ENCODE measurements around the gene GPD1. TPM values are rescaled to one million over a fixed set of nuclear protein-coding genes. Genes with fewer than 3 reads are reported as not detected.
A peak's percentile ranks its signal among the peaks of the same experiment; 100 is the strongest.

The GPD1 gene
- total RNA-seq, 4 donors from 2014 or later: 9.2 to 22.1 (median 11.3) TPM; not detected in 1

DNA sequence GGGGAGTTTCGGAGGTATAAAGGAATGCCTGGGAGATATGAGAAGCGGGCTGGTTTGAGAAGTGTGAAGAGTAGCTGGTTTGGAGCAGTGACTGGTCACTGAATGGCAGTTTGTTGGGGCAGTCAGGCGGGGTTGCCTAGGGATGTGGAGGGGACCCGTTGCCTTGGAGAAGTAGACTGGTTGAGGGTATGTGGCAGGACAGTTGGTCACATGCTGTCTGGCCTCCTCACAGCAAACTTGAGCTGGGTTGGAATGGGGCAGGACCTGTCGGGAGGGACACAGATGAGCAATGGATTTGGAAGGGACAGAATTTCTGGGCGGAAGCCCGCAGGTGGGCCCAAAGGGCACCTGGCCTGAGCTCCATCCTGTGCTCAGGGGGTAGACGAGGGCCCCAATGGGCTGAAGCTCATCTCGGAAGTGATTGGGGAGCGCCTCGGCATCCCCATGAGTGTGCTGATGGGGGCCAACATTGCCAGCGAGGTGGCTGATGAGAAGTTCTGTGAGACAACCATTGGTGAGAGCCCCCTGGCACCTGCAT lies 2.2 kb downstream of the GPD1 start:
- H3K4me1 ChIP-seq: peaks cover 33 to 43% (median 36%) of the 10 kb centered on the region in 4 donors
- H3K27me3 ChIP-seq: no peaks in the 10 kb centered on the region
- no peaks in the 10 kb centered on the region for H3K9me3 ChIP-seq
- TF ChIP-seq EP300 (IDR thresholded peaks at IDR 0.05; ENCODE audit: low read depth) (no peak), POLR2A (IDR thresholded peaks at IDR 0.05) (no peak), POLR2AphosphoS5 (IDR thresholded peaks at IDR 0.05) (no peak)
- TF ChIP-seq, protein P1, sequence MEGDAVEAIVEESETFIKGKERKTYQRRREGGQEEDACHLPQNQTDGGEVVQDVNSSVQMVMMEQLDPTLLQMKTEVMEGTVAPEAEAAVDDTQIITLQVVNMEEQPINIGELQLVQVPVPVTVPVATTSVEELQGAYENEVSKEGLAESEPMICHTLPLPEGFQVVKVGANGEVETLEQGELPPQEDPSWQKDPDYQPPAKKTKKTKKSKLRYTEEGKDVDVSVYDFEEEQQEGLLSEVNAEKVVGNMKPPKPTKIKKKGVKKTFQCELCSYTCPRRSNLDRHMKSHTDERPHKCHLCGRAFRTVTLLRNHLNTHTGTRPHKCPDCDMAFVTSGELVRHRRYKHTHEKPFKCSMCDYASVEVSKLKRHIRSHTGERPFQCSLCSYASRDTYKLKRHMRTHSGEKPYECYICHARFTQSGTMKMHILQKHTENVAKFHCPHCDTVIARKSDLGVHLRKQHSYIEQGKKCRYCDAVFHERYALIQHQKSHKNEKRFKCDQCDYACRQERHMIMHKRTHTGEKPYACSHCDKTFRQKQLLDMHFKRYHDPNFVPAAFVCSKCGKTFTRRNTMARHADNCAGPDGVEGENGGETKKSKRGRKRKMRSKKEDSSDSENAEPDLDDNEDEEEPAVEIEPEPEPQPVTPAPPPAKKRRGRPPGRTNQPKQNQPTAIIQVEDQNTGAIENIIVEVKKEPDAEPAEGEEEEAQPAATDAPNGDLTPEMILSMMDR (IDR thresholded peaks at IDR 0.05): no peak
- no peak overlapping the region for H3K4me3 ChIP-seq
- no peaks in the 10 kb centered on the region for H3K36me3 ChIP-seq
- in situ Hi-C loops (cut with MboI; ENCODE audit: low pct_ligation_motif_present in 1 of 4, low pct_unique_long_range_greater_than_20kb in 1 of 4, low sequenced_read_pairs in 3 of 4) (no loop called here), intact Hi-C loops (cut with DNase I; ENCODE audit: low total_unique reads) (loop anchor here (10.0 kb wide), 1 partner anchor 69 kb away; no protein-coding TSS in a partner anchor)
- no peak overlapping the region for H3K27ac ChIP-seq
- 75 to 92% methylated on average over 2 to 12 of the region's 12 CpGs for WGBS, 2 donors (ENCODE audit: low coverage in 1 of 2)
- DNase-seq: no peak

GRCh38 chr12:50106907-50107306 lies 3.1 kb downstream of the GPD1 start:
- in situ Hi-C loops (cut with MboI; ENCODE audit: low pct_ligation_motif_present in 1 of 4, low pct_unique_long_range_greater_than_20kb in 1 of 4, low sequenced_read_pairs in 3 of 4) (no loop called here), intact Hi-C loops (cut with DNase I; ENCODE audit: low total_unique reads) (loop anchor here (10.0 kb wide), 1 partner anchor 68 kb away; no protein-coding TSS in a partner anchor)
- no peaks in the 10 kb centered on the region for H3K27me3 ChIP-seq
- H3K9me3 ChIP-seq: no peaks in the 10 kb centered on the region
- H3K4me1 ChIP-seq: peaks cover 35 to 48% (median 41%) of the 10 kb centered on the region in 4 donors
- H3K36me3 ChIP-seq: no peaks in the 10 kb centered on the region
- no peak overlapping the region for H3K4me3 ChIP-seq
- no peak for TF ChIP-seq EP300 (IDR thresholded peaks at IDR 0.05; ENCODE audit: low read depth)
- TF ChIP-seq POLR2AphosphoS5 (IDR thresholded peaks at IDR 0.05): no peak
- TF ChIP-seq, protein P1 (IDR thresholded peaks at IDR 0.05): no peak
- no peak for TF ChIP-seq POLR2A (IDR thresholded peaks at IDR 0.05)
- no peak overlapping the region for H3K27ac ChIP-seq
- DNase-seq: no peak
- WGBS, 2 donors (ENCODE audit: low coverage in 1 of 2): 79% methylated on average over 3 of the region's 3 CpGs; no CpG with 5 or more reads in 1 of the 2 donors

DNA sequence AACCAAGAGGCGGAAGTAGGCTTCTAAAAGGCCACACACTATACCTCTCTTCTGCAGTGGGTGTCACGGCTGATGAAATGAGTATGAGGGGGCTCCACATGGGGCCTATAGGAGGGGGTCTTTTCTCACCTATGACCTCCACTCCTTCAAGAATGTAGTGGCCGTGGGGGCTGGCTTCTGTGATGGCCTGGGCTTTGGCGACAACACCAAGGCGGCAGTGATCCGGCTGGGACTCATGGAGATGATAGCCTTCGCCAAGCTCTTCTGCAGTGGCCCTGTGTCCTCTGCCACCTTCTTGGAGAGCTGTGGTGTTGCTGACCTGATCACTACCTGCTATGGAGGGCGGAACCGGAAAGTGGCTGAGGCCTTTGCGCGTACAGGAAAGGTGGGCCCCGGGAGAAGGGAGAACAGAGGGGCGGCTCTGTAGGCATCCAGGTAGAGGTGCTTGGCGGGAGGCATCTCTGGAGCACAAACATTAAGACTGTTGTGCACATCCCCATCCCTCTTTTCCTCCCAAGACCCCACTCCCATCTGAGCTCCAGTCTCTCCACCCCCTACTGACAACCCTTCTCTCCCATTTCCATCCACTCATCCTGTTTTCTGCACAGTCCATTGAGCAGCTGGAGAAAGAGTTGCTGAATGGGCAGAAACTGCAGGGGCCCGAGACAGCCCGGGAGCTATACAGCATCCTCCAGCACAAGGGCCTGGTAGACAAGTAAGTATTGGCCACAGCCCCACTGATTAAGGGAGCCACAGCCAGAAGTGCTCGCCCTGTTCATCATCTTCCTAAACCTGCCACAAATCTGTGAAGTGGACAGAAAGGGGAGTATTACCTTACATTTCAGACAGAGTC lies 3.8 kb downstream of the GPD1 start:
- Histone ChIP-seq H3K4me1 (peaks cover 35 to 48% (median 41%) of the 10 kb centered on the region in 4 donors), H3K27ac (no peak overlapping the region), H3K4me3 (no peak overlapping the region), H3K9me3 (no peaks in the 10 kb centered on the region), H3K27me3 (no peaks in the 10 kb centered on the region), H3K36me3 (no peaks in the 10 kb centered on the region)
- no peak for DNase-seq
- intact Hi-C loops (cut with DNase I; ENCODE audit: low total_unique reads): loop anchor here (10.0 kb wide), 1 partner anchor 67 kb away; no protein-coding TSS in a partner anchor
- in situ Hi-C loops (cut with MboI; ENCODE audit: low pct_ligation_motif_present in 1 of 4, low pct_unique_long_range_greater_than_20kb in 1 of 4, low sequenced_read_pairs in 3 of 4): no loop called here
- TF ChIP-seq POLR2AphosphoS5 (IDR thresholded peaks at IDR 0.05) (no peak), POLR2A (IDR thresholded peaks at IDR 0.05) (no peak), EP300 (IDR thresholded peaks at IDR 0.05; ENCODE audit: low read depth) (no peak)
- TF ChIP-seq, protein P1 (IDR thresholded peaks at IDR 0.05): no peak
- 94 to 95% methylated on average over 4 to 17 of the region's 17 CpGs for WGBS, 2 donors (ENCODE audit: low coverage in 1 of 2)

DNA sequence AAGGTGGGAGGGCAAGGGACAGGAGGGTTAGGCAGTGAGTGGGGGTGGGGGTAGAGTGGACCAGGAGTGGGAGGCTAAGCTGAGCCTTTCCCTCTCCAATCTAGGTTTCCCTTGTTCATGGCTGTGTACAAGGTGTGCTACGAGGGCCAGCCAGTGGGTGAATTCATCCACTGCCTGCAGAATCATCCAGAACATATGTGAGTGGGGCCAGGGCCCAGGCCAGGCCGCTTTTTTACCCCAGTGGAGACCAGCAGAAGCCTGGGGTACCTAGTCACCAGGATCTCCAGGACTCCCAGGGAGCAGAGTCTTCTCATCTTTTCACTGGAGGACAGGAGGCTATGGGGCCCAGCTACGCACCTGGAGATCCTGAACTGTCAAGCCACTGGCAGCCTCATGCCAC lies 5.5 kb downstream of the GPD1 start:
- peaks cover 37 to 50% (median 46%) of the 10 kb centered on the region in 4 donors for H3K4me1 ChIP-seq
- no peak overlapping the region for H3K4me3 ChIP-seq
- intact Hi-C loops (cut with DNase I; ENCODE audit: low total_unique reads) (loop anchor here (10.0 kb wide), 1 partner anchor 65 kb away; no protein-coding TSS in a partner anchor), in situ Hi-C loops (cut with MboI; ENCODE audit: low pct_ligation_motif_present in 1 of 4, low pct_unique_long_range_greater_than_20kb in 1 of 4, low sequenced_read_pairs in 3 of 4) (no loop called here)
- 80 to 95% methylated on average over 2 of the region's 3 CpGs for WGBS, 2 donors (ENCODE audit: low coverage in 1 of 2)
- H3K36me3 ChIP-seq: no peaks in the 10 kb centered on the region
- peak overlapping the region; percentile 87 to 97 (median 93) for H3K27ac ChIP-seq
- TF ChIP-seq POLR2AphosphoS5 (IDR thresholded peaks at IDR 0.05) (no peak), POLR2A (IDR thresholded peaks at IDR 0.05) (no peak), EP300 (IDR thresholded peaks at IDR 0.05; ENCODE audit: low read depth) (no peak)
- TF ChIP-seq, protein P1 (IDR thresholded peaks at IDR 0.05): no peak
- DNase-seq: no peak
- H3K9me3 ChIP-seq: no peaks in the 10 kb centered on the region
- H3K27me3 ChIP-seq: no peaks in the 10 kb centered on the region

Data from transverse colon (tissue), 4 donors.